WERI-Rb-1 (cell line): ENCODE data around the gene WDR35.

Source experiments
- DNase-seq: peaks from one replicate; pipeline ENCODE4 v3.0.0-alpha.2; 2020
- H3K27ac ChIP-seq: fragments of 250-450 bp; sonication (Bioruptor Pico); 2 replicates; pipeline ENCODE4 v1.5.1; 2020; ENCODE audit warnings: mild to moderate bottlenecking, moderate library complexity
- H3K27me3 ChIP-seq: fragments of 250-450 bp; sonication (Bioruptor Pico); 2 replicates; pipeline ENCODE4 v1.5.1; 2021; ENCODE audit warnings: mild to moderate bottlenecking, low read depth, moderate library complexity; ENCODE audit not compliant: insufficient read depth, severe bottlenecking
- H3K36me3 ChIP-seq: fragments of 250-450 bp; sonication (Bioruptor Pico); 2 replicates; pipeline ENCODE4 v1.5.1; 2020; ENCODE audit warnings: mild to moderate bottlenecking, moderate library complexity
- H3K4me3 ChIP-seq: 2 replicates; pipeline ENCODE4 v1.5.1; 2011; ENCODE audit warnings: low read depth, mild to moderate bottlenecking, control low read depth, low read length
- H3K9me3 ChIP-seq: fragments of 250-450 bp; sonication (Bioruptor Pico); 2 replicates; pipeline ENCODE4 v1.5.1; 2021; ENCODE audit warnings: mild to moderate bottlenecking, moderate library complexity; ENCODE audit not compliant: severe bottlenecking
- CTCF ChIP-seq: IDR thresholded peaks from 2 replicates; pipeline ENCODE4 v1.5.1; 2011; ENCODE audit warnings: low read depth, mild to moderate bottlenecking, control low read depth, inconsistent platforms, low read length

WDR35 gene

DNA sequence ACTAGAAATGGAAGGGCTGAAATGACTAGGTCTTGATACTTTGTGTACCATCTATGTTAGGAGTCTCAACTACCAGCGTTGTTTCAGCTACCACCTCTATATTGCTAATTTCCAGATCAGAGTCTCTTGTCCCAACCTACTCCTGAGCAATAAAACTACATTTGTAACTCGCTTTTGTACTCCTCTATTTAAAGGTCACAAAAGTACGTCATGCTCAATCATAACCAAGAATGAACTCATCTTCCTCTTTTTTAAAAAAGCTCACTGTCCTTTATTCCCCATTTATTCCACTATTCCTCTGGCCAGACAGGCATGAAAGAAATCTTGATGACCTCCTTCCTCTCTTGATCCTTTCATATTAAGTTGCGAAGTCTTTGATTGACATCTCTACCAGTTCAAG is 33.8 kb upstream of the WDR35 start:
- DNase-seq, result no peak
- TF ChIP-seq CTCF, result no peak
- H3K4me3 ChIP-seq, result no peak overlapping the region

GRCh38 chr2:20021405-20022009 is 31.6 kb upstream of the WDR35 start:
- H3K36me3 ChIP-seq, result no peaks in the 10 kb centered on the region; the same call in 1 of the 2 replicates
- no peak for DNase-seq
- no peak overlapping the region for H3K4me3 ChIP-seq
- peaks cover 23% of the 10 kb centered on the region for H3K9me3 ChIP-seq
- no peak overlapping the region for H3K27ac ChIP-seq
- no peaks in the 10 kb centered on the region for H3K27me3 ChIP-seq
- TF ChIP-seq CTCF, result no peak

More for the DNA sequence above, 33.8 kb upstream of the WDR35 start:
- H3K27ac ChIP-seq, result no peak overlapping the region
- peaks cover 23% of the 10 kb centered on the region for H3K9me3 ChIP-seq
- H3K36me3 ChIP-seq, result peaks cover 15% of the 10 kb centered on the region
- no peaks in the 10 kb centered on the region for H3K27me3 ChIP-seq

DNA sequence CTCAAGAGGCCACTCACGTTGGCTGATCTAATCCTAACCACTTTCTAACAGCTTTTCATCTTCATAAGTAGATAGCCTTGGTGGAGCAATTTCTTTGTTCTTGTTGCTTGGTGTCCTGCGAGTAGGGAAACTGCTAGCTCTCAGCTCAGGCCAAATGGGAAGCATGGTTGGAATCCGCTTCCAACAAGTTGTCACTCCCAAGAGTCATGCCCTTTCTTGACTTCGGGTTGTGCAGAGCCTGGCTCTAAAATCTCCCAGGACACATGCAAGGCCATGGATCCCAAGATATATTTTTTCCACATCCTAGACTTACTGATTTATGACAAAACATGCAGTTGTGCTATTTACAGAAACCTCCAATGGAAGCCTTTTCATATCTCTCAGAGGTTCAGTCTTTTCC is 29.8 kb upstream of the WDR35 start:
- H3K27ac ChIP-seq, result no peak overlapping the region
- no peak overlapping the region for H3K4me3 ChIP-seq
- H3K27me3 ChIP-seq, result no peaks in the 10 kb centered on the region
- no peaks in the 10 kb centered on the region; the same call in 1 of the 2 replicates for H3K36me3 ChIP-seq
- TF ChIP-seq CTCF, result no peak
- H3K9me3 ChIP-seq, result peaks cover 25% of the 10 kb centered on the region
- DNase-seq, result no peak

- no peak for TF ChIP-seq CTCF
- no peak for DNase-seq
- H3K9me3 ChIP-seq, result peaks cover 25% of the 10 kb centered on the region
- H3K27me3 ChIP-seq, result no peaks in the 10 kb centered on the region
- no peaks in the 10 kb centered on the region for H3K36me3 ChIP-seq
- H3K4me3 ChIP-seq, result no peak overlapping the region
- H3K27ac ChIP-seq, result no peak overlapping the region
These were observed 28.8 kb upstream of the WDR35 start for GRCh38 chr2:20018601-20019152.

DNA sequence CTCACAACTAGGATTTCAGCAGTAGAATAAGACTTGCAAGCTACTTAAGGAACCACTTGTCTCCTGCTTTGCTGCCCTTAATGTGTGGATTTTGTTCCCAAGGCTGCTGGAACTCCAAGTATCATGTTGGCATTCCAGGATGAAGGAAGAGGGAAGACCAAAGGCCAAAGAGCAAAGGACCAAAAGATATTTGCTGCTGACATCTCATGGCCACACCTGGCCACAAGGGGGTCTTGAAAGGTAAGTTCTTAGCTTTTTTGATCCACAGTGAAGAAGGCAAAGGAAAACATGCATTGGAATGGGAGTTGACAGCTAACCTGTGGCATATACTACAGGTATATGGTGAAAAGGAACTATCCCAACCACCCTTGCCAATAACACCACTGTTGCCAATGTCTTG is 26.4 kb upstream of the WDR35 start:
- Histone ChIP-seq H3K27ac (no peak overlapping the region), H3K36me3 (no peaks in the 10 kb centered on the region), H3K4me3 (no peak overlapping the region), H3K27me3 (peaks cover 11% of the 10 kb centered on the region), H3K9me3 (peaks cover 9% of the 10 kb centered on the region)
- no peak for DNase-seq
- TF ChIP-seq CTCF, result peak; percentile 33

DNA sequence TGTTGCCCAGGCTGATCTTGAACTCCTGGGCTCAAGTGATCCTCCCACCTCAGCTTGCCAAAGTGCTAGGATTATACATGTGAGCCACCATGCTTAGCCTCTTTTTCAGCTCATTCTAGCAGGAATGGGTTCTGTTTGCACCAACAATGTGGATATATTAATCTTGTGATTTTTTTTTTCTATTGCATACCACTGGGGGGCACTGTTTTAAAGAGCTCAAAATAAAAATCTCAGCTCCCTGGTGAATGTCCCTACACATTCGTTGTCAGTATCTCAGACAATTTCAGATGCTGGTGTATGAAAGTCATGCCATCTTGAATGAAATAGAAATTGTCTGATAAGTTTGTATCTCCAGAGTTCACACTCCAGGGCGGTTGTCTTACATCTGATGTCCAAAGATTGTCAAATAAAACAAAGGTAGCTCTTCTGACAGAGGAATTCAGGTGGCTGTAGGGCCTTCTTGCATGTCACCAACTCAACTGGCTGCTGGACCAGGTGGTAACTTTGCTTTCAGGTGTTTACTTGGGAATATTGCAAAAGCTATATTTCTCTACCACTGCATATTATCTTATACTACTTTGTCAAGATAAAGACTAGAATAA is 25.7 kb upstream of the WDR35 start:
- Histone ChIP-seq H3K27me3 (peaks cover 11% of the 10 kb centered on the region), H3K4me3 (no peak overlapping the region), H3K36me3 (no peaks in the 10 kb centered on the region), H3K9me3 (peaks cover 3% of the 10 kb centered on the region), H3K27ac (no peak overlapping the region)
- peak; percentile 38 for TF ChIP-seq CTCF
- DNase-seq, result no peak
